GM12878 (cell line): ENCODE data around the gene TGFBR1. TPM values are rescaled to one million over a fixed set of nuclear protein-coding genes. Genes with fewer than 3 reads are reported as not detected.

Source experiments
- ATAC-seq: fragments of 200-7000 bp; cut with Tn5 transposase; 3 replicates; pipeline ENCODE4 v1.9.1; 2020; ENCODE audit warnings: mild to moderate bottlenecking, moderate library complexity
- BruUV-seq: library from RNA; stranded (reverse); fragments of 400-500 nt; replicated peaks from 2 replicates; lab custom pipeline; 2021; lab: Mats Ljungman, UMichigan
- CTCF ChIA-PET: fragments of 300-600 bp; sonication (Branson Sonifier 250); formaldehyde crosslinking; extraction: SDS; loops from one replicate; lab custom pipeline; 2021; ENCODE audit warnings: inconsistent platforms; lab: Yijun Ruan, JAX
- POLR2A ChIA-PET: fragments of 350-600 bp; formaldehyde crosslinking; extraction: SDS; loops from one replicate; lab custom pipeline; 2021; ENCODE audit warnings: inconsistent platforms; lab: Charles Lee
- RAD21 ChIA-PET: fragments of 300-600 bp; sonication (Branson Sonifier 250); formaldehyde crosslinking; loops from one replicate; lab custom pipeline; 2023; ENCODE audit warnings: antibody characterized with exemption; ENCODE audit not compliant: unreplicated experiment; lab: Charles Lee
- SMC1A ChIA-PET: fragments of 300-600 bp; sonication (Branson Sonifier 250); formaldehyde crosslinking; loops from one replicate; lab custom pipeline; 2023; ENCODE audit not compliant: unreplicated experiment, uncharacterized antibody; lab: Charles Lee
- DNase-seq: peaks from one replicate; pipeline ENCODE4 v3.0.0-alpha.2; 2011; ENCODE audit warnings: low read depth, low spot score
- FAIRE-seq: peaks from 3 replicates; lab custom pipeline; 2011; peaks lifted over from hg19 to GRCh38; lab: Jason Lieb, UNC
- H2AFZ ChIP-seq: 2 replicates; pipeline ENCODE4 v1.6.0; 2011; ENCODE audit warnings: low read depth, low read length, control low read depth; ENCODE audit not compliant: control insufficient read depth
- H3K27ac ChIP-seq: 2 replicates; pipeline ENCODE4 v1.5.1; 2011; ENCODE audit warnings: control low read depth; ENCODE audit not compliant: control insufficient read depth, insufficient read depth
- H3K27me3 ChIP-seq, 2 experiments: replicated peaks in 1 of 2; 2 replicates each; pipeline versions ENCODE4 v1.6.0 to v1.6.1; 2011; ENCODE audit warnings: low read length in 1 of 2; ENCODE audit not compliant: control insufficient read depth in 2 of 2, insufficient read depth in 2 of 2
- H3K36me3 ChIP-seq, 2 experiments: 2 replicates each; pipeline ENCODE4 v1.5.1; 2011; ENCODE audit warnings: low read length in 1 of 2; ENCODE audit not compliant: control insufficient read depth in 2 of 2, insufficient read depth in 2 of 2
- H3K4me1 ChIP-seq: 2 replicates; pipeline ENCODE4 v1.6.1; 2011; ENCODE audit warnings: mild to moderate bottlenecking, low read length, moderate library complexity, mixed read lengths; ENCODE audit not compliant: control insufficient read depth, insufficient read depth
- H3K4me2 ChIP-seq: 2 replicates; pipeline ENCODE4 v1.6.0; 2011; ENCODE audit warnings: control low read depth; ENCODE audit not compliant: control insufficient read depth, insufficient read depth
- H3K4me3 ChIP-seq: fragments of 200-600 bp; sonication (generic); 2 replicates; pipeline ENCODE4 v1.5.1; 2016
- H3K79me2 ChIP-seq: 2 replicates; pipeline ENCODE4 v1.6.0; 2011; ENCODE audit warnings: low read length; ENCODE audit not compliant: control insufficient read depth, insufficient read depth
- H3K9ac ChIP-seq: 2 replicates; pipeline ENCODE4 v1.8.0; 2011; ENCODE audit warnings: low read length, control low read depth, mixed read lengths; ENCODE audit not compliant: control insufficient read depth, insufficient read depth
- H3K9me3 ChIP-seq: replicated peaks from 3 replicates; pipeline ENCODE4 v1.5.1; 2011; ENCODE audit warnings: mild to moderate bottlenecking, low read length; ENCODE audit not compliant: control insufficient read depth, insufficient read depth
- H4K20me1 ChIP-seq: 2 replicates; pipeline ENCODE4 v1.6.0; 2011; ENCODE audit not compliant: control insufficient read depth, insufficient read depth
- CBFB ChIP-seq: IDR thresholded peaks from 2 replicates; pipeline ENCODE4 v1.6.1; 2016; ENCODE audit warnings: antibody characterized with exemption, low read depth
- EZH2 ChIP-seq: IDR thresholded peaks from 2 replicates; pipeline ENCODE4 v1.6.1; 2012; ENCODE audit warnings: low read depth, mild to moderate bottlenecking, control low read depth, inconsistent platforms, low read length, borderline replicate concordance; ENCODE audit not compliant: control insufficient read depth
- FOS ChIP-seq: IDR thresholded peaks from 3 replicates; pipeline ENCODE4 v1.6.1; 2011; ENCODE audit warnings: borderline replicate concordance; ENCODE audit not compliant: insufficient read length; ENCODE audit errors: extremely low read depth
- IRF4 ChIP-seq: IDR thresholded peaks from 2 replicates; pipeline ENCODE4 v1.6.1; 2011; ENCODE audit warnings: low read depth, low read length
- NFXL1 ChIP-seq: fragments of 450-650 bp; IDR thresholded peaks from 2 replicates; pipeline ENCODE4 v1.6.1; 2017; ENCODE audit warnings: antibody characterized with exemption, mild to moderate bottlenecking, borderline replicate concordance
- NRF1 ChIP-seq: conservative IDR thresholded peaks from 2 replicates; pipeline ENCODE4 v1.6.1; 2011; ENCODE audit warnings: mild to moderate bottlenecking, low read depth, low read length, improper control_type of control experiment
- POU2F2 ChIP-seq: IDR thresholded peaks from 3 replicates; pipeline ENCODE4 v1.6.1; 2011; ENCODE audit warnings: low read depth, mild to moderate bottlenecking, low read length, borderline replicate concordance
- RUNX3 ChIP-seq: IDR thresholded peaks from 2 replicates; pipeline ENCODE4 v1.6.1; 2012; ENCODE audit warnings: low read length, inconsistent platforms
- SMAD1 ChIP-seq: fragments of 450-650 bp; IDR thresholded peaks from 2 replicates; pipeline ENCODE4 v1.6.1; 2018; ENCODE audit warnings: mild to moderate bottlenecking, low read depth; ENCODE audit not compliant: partially characterized antibody
- SMARCA5 ChIP-seq: fragments of 450-650 bp; IDR thresholded peaks from 2 replicates; pipeline ENCODE4 v1.6.1; 2017; ENCODE audit warnings: mild to moderate bottlenecking
- TAF1 ChIP-seq: IDR thresholded peaks from 2 replicates; pipeline ENCODE4 v1.6.1; 2011; ENCODE audit warnings: mild to moderate bottlenecking, low read depth, low read length, borderline replicate concordance
- YY1 ChIP-seq: IDR thresholded peaks from 2 replicates; pipeline ENCODE4 v1.6.1; 2011; ENCODE audit warnings: low read depth, mild to moderate bottlenecking, low read length
- ZBED1 ChIP-seq: IDR thresholded peaks from 2 replicates; pipeline ENCODE4 v1.6.1; 2016; ENCODE audit warnings: borderline replicate concordance
- ZNF24 ChIP-seq: fragments of 450-650 bp; IDR thresholded peaks from 2 replicates; pipeline ENCODE4 v1.6.1; 2017; ENCODE audit warnings: antibody characterized with exemption, mild to moderate bottlenecking
- WGBS: methylation state at CpG from one replicate; pipeline ENCODE4 v1.1.6; 2016; ENCODE audit warnings: low lambda C conversion rate; ENCODE audit not compliant: insufficient replicate concordance, insufficient coverage; ENCODE audit errors: missing lambda C conversion rate; 5-methylcytosine and 5-hydroxymethylcytosine counted together
- in situ Hi-C: fragments of 300-500 bp; cut with MboI; formaldehyde crosslinking; loops from 9 replicates; pipeline ENCODE4 v1.14.3; 2018; ENCODE audit warnings: mixed read lengths
- intact Hi-C: fragments of 100-400 bp; cut with micrococcal nuclease; formaldehyde crosslinking; loops from one replicate; pipeline ENCODE4 v1.14.2; 2022; ENCODE audit not compliant: unreplicated experiment
- polyA plus RNA-seq, 11 experiments: library from polyadenylated mRNA; depleted of rRNA in 4 of 11; unstranded in 6 of 11; stranded (reverse) in 5 of 11; fragments of >200 nt; fragmentation: Nextera tagmentation in 4 of 11; fragmentation: Illumina TruSeq in 1 of 11; extraction: Ambion mirVana in 4 of 11; extraction: Trizol in 1 of 11; gene quantifications; 1 replicate in 1 of 11; 2 replicates in 10 of 11; pipeline versions ENCODE4 v1.2.1 to v1.2.3, GENCODE V29; 2011 to 2016; ENCODE audit warnings: inconsistent platforms in 2 of 11, missing spikeins in 2 of 11, low read depth in 1 of 11
- total RNA-seq, 4 experiments: library from RNA; depleted of rRNA in 3 of 4; stranded (reverse); fragments of >200 nt in 3 of 4; fragmentation: Illumina TruSeq in 1 of 4; extraction: Trizol in 1 of 4; gene quantifications; 2 replicates each; pipeline versions ENCODE4 v1.2.1 to v1.2.3, GENCODE V29; 2013 to 2021
- TF ChIP-seq, protein P1 (sequence below): IDR thresholded peaks from 2 replicates; pipeline ENCODE4 v1.6.1; 2012; ENCODE audit warnings: low read depth, low read length, improper control_type of control experiment
- TF ChIP-seq, protein P2 (sequence below): fragments of 450-650 bp; IDR thresholded peaks from 2 replicates; pipeline ENCODE4 v1.6.1; 2016; ENCODE audit warnings: mild to moderate bottlenecking
- TF ChIP-seq, protein P3 (sequence below), 3 experiments: IDR thresholded peaks in 2 of 3; conservative IDR thresholded peaks in 1 of 3; 2 replicates each; pipeline ENCODE4 v1.5.1; 2011; ENCODE audit warnings: low read depth in 3 of 3, low read length in 3 of 3, mild to moderate bottlenecking in 3 of 3, control low read depth in 2 of 3, moderate library complexity in 2 of 3, inconsistent platforms in 1 of 3, mixed read lengths in 1 of 3; ENCODE audit not compliant: control insufficient read depth in 2 of 3, insufficient read depth in 1 of 3; ENCODE audit errors: extremely low read depth in 1 of 3
- TF ChIP-seq, protein P4 (sequence below): fragments of 450-650 bp; IDR thresholded peaks from 2 replicates; pipeline ENCODE4 v1.6.1; 2017; ENCODE audit warnings: mild to moderate bottlenecking, low read depth, inconsistent platforms; ENCODE audit not compliant: poor library complexity, severe bottlenecking

TGFBR1 gene
- total and polyA plus RNA-seq, 10 of the 15 experiments (the other 5 are each of a cell fraction or from before 2014, with no cell fraction given): 2.9 to 27.2 (median 16.6) TPM

DNA sequence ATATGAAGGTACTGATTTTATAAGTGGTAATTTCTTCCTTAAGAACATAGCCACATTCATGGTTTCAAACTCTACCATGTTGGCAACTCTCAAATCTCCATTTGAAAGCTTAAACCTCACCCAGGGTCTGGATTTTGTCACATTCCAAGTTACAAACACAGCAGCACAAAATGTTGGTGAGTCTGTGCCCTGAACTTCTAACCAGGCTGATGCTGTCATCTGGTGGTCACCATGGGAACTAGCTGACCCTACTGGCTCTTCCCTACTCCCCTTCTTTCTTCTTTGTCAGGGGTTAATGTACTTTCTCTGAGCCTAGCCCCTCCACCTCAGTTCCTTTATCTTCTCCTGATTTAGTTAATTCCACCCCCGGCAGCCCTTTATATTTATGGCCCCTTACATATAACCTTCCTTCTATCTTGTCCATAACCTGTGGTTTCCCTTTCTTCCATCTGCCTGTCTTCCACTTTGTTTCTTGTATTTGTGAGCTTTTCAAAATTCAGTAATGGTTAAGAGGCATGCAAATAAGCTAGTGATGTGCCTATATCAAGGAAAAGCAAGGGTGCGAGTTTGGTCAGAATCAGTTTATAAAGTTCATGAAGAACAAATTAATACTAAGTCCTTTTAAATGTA lies 35.9 kb downstream of the TGFBR1 start:
- H3K4me1 ChIP-seq: peaks cover 5% of the 10 kb centered on the region
- no peaks in the 10 kb centered on the region for H4K20me1 ChIP-seq
- intact Hi-C loops: loop anchor here (1.0 kb wide), 3 partner anchors 140 to 292 kb away; no protein-coding TSS in a partner anchor
- H3K36me3 ChIP-seq: peaks cover 0 to 2% of the 10 kb centered on the region in 2 experiments
- ATAC-seq (peak; percentile 91), FAIRE-seq (peak; percentile 78), DNase-seq (no peak)
- no peaks in the 10 kb centered on the region for H3K9me3 ChIP-seq
- no peak overlapping the region for H3K4me3 ChIP-seq
- no peak overlapping the region for H3K27ac ChIP-seq
- no peak overlapping the region for H3K9ac ChIP-seq
- POLR2A ChIA-PET: interaction anchor here (1.1 to 2.9 kb wide), 2 partner anchors 35 to 81 kb away, joined by 3 to 8 read pairs; no protein-coding TSS in a partner anchor
- no peaks in the 10 kb centered on the region for H3K79me2 ChIP-seq
- no peak overlapping the region for H3K4me2 ChIP-seq
- in situ Hi-C loops: no loop called here
- 92% methylated on average over 2 of the region's 2 CpGs for WGBS
- RAD21 ChIA-PET: interaction anchor here (0.7 to 10.4 kb wide), 20 partner anchors 8 to 293 kb away, joined by 3 to 83 read pairs (median 4); partner anchors contain the start of gene TGFBR1
- BruUV-seq: no TSS peak
- SMC1A ChIA-PET: interaction anchor here (0.7 to 10.2 kb wide), 26 partner anchors 7 to 293 kb away, joined by 3 to 113 read pairs (median 8); partner anchors contain the start of gene TGFBR1
- no peaks in the 10 kb centered on the region for H3K27me3 ChIP-seq
- CTCF ChIA-PET: interaction anchor here (0.6 to 12.3 kb wide), 38 partner anchors 8 to 601 kb away, joined by 3 to 304 read pairs (median 4); partner anchors contain the start of gene TGFBR1
- H2AFZ ChIP-seq: no peak overlapping the region
- TF ChIP-seq POU2F2: peak; percentile 38; the same call in 1 of the 3 replicates
- TF ChIP-seq, protein P1, sequence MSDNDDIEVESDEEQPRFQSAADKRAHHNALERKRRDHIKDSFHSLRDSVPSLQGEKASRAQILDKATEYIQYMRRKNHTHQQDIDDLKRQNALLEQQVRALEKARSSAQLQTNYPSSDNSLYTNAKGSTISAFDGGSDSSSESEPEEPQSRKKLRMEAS: no peak
- TF ChIP-seq EZH2: no peak
- no peak for TF ChIP-seq ZBED1
- TF ChIP-seq SMARCA5: 0 out of 2 replicates have a peak, but pooled peaks have one; percentile 32
- no peak for TF ChIP-seq ZNF24
- TF ChIP-seq NFXL1: no peak
- peak; percentile 33; the same call in 1 of the 2 replicates for TF ChIP-seq RUNX3
- no peak for TF ChIP-seq SMAD1
- no peak for TF ChIP-seq TAF1
- no peak for TF ChIP-seq CBFB
- TF ChIP-seq, protein P2, sequence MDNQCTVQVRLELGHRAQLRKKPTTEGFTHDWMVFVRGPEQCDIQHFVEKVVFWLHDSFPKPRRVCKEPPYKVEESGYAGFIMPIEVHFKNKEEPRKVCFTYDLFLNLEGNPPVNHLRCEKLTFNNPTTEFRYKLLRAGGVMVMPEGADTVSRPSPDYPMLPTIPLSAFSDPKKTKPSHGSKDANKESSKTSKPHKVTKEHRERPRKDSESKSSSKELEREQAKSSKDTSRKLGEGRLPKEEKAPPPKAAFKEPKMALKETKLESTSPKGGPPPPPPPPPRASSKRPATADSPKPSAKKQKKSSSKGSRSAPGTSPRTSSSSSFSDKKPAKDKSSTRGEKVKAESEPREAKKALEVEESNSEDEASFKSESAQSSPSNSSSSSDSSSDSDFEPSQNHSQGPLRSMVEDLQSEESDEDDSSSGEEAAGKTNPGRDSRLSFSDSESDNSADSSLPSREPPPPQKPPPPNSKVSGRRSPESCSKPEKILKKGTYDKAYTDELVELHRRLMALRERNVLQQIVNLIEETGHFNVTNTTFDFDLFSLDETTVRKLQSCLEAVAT: no peak
- TF ChIP-seq YY1: peak; percentile 74; the same call in 1 of the 2 replicates
- TF ChIP-seq, protein P3, sequence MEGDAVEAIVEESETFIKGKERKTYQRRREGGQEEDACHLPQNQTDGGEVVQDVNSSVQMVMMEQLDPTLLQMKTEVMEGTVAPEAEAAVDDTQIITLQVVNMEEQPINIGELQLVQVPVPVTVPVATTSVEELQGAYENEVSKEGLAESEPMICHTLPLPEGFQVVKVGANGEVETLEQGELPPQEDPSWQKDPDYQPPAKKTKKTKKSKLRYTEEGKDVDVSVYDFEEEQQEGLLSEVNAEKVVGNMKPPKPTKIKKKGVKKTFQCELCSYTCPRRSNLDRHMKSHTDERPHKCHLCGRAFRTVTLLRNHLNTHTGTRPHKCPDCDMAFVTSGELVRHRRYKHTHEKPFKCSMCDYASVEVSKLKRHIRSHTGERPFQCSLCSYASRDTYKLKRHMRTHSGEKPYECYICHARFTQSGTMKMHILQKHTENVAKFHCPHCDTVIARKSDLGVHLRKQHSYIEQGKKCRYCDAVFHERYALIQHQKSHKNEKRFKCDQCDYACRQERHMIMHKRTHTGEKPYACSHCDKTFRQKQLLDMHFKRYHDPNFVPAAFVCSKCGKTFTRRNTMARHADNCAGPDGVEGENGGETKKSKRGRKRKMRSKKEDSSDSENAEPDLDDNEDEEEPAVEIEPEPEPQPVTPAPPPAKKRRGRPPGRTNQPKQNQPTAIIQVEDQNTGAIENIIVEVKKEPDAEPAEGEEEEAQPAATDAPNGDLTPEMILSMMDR (IDR thresholded peaks at IDR 0.05 in 2 of 3, conservative IDR thresholded peaks at IDR 0.05 in 1 of 3; ENCODE audit: control insufficient read depth in 2 of 3, extremely low read depth in 1 of 3, insufficient read depth in 1 of 3, low read depth in 3 of 3, low read length in 3 of 3): peak; percentile 97 to 98 (median 97)
- 0 out of 2 replicates have a peak, but pooled peaks have one; percentile 28 for TF ChIP-seq IRF4
- TF ChIP-seq, protein P4, sequence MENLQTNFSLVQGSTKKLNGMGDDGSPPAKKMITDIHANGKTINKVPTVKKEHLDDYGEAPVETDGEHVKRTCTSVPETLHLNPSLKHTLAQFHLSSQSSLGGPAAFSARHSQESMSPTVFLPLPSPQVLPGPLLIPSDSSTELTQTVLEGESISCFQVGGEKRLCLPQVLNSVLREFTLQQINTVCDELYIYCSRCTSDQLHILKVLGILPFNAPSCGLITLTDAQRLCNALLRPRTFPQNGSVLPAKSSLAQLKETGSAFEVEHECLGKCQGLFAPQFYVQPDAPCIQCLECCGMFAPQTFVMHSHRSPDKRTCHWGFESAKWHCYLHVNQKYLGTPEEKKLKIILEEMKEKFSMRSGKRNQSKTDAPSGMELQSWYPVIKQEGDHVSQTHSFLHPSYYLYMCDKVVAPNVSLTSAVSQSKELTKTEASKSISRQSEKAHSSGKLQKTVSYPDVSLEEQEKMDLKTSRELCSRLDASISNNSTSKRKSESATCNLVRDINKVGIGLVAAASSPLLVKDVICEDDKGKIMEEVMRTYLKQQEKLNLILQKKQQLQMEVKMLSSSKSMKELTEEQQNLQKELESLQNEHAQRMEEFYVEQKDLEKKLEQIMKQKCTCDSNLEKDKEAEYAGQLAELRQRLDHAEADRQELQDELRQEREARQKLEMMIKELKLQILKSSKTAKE: no peak
- no peak for TF ChIP-seq FOS
- TF ChIP-seq NRF1: no peak
